GM12878 (cell line): ENCODE data around the gene TRAPPC12. TPM values are rescaled to one million over a fixed set of nuclear protein-coding genes. Genes with fewer than 3 reads are reported as not detected.

Experiments used
- ATAC-seq: fragments of 200-7000 bp; cut with Tn5 transposase; 3 replicates; pipeline ENCODE4 v1.9.1; 2020; ENCODE audit warnings: mild to moderate bottlenecking, moderate library complexity
- BruUV-seq: library from RNA; stranded (reverse); fragments of 400-500 nt; replicated peaks from 2 replicates; lab custom pipeline; 2021; lab: Mats Ljungman, UMichigan
- CTCF ChIA-PET: fragments of 300-600 bp; sonication (Branson Sonifier 250); formaldehyde crosslinking; extraction: SDS; loops from one replicate; lab custom pipeline; 2021; ENCODE audit warnings: inconsistent platforms; lab: Yijun Ruan, JAX
- POLR2A ChIA-PET: fragments of 350-600 bp; formaldehyde crosslinking; extraction: SDS; loops from one replicate; lab custom pipeline; 2021; ENCODE audit warnings: inconsistent platforms; lab: Charles Lee
- RAD21 ChIA-PET: fragments of 300-600 bp; sonication (Branson Sonifier 250); formaldehyde crosslinking; loops from one replicate; lab custom pipeline; 2023; ENCODE audit warnings: antibody characterized with exemption; ENCODE audit not compliant: unreplicated experiment; lab: Charles Lee
- SMC1A ChIA-PET: fragments of 300-600 bp; sonication (Branson Sonifier 250); formaldehyde crosslinking; loops from one replicate; lab custom pipeline; 2023; ENCODE audit not compliant: unreplicated experiment, uncharacterized antibody; lab: Charles Lee
- DNase-seq: peaks from one replicate; pipeline ENCODE4 v3.0.0-alpha.2; 2011; ENCODE audit warnings: low read depth, low spot score
- FAIRE-seq: peaks from 3 replicates; lab custom pipeline; 2011; peaks lifted over from hg19 to GRCh38; lab: Jason Lieb, UNC
- H2AFZ ChIP-seq: 2 replicates; pipeline ENCODE4 v1.6.0; 2011; ENCODE audit warnings: low read depth, low read length, control low read depth; ENCODE audit not compliant: control insufficient read depth
- H3K27ac ChIP-seq: 2 replicates; pipeline ENCODE4 v1.5.1; 2011; ENCODE audit warnings: control low read depth; ENCODE audit not compliant: control insufficient read depth, insufficient read depth
- H3K27me3 ChIP-seq, 2 experiments: replicated peaks in 1 of 2; 2 replicates each; pipeline versions ENCODE4 v1.6.0 to v1.6.1; 2011; ENCODE audit warnings: low read length in 1 of 2; ENCODE audit not compliant: control insufficient read depth in 2 of 2, insufficient read depth in 2 of 2
- H3K36me3 ChIP-seq, 2 experiments: 2 replicates each; pipeline ENCODE4 v1.5.1; 2011; ENCODE audit warnings: low read length in 1 of 2; ENCODE audit not compliant: control insufficient read depth in 2 of 2, insufficient read depth in 2 of 2
- H3K4me1 ChIP-seq: 2 replicates; pipeline ENCODE4 v1.6.1; 2011; ENCODE audit warnings: mild to moderate bottlenecking, low read length, moderate library complexity, mixed read lengths; ENCODE audit not compliant: control insufficient read depth, insufficient read depth
- H3K4me2 ChIP-seq: 2 replicates; pipeline ENCODE4 v1.6.0; 2011; ENCODE audit warnings: control low read depth; ENCODE audit not compliant: control insufficient read depth, insufficient read depth
- H3K4me3 ChIP-seq: fragments of 200-600 bp; sonication (generic); 2 replicates; pipeline ENCODE4 v1.5.1; 2016
- H3K79me2 ChIP-seq: 2 replicates; pipeline ENCODE4 v1.6.0; 2011; ENCODE audit warnings: low read length; ENCODE audit not compliant: control insufficient read depth, insufficient read depth
- H3K9ac ChIP-seq: 2 replicates; pipeline ENCODE4 v1.8.0; 2011; ENCODE audit warnings: low read length, control low read depth, mixed read lengths; ENCODE audit not compliant: control insufficient read depth, insufficient read depth
- H3K9me3 ChIP-seq: replicated peaks from 3 replicates; pipeline ENCODE4 v1.5.1; 2011; ENCODE audit warnings: mild to moderate bottlenecking, low read length; ENCODE audit not compliant: control insufficient read depth, insufficient read depth
- H4K20me1 ChIP-seq: 2 replicates; pipeline ENCODE4 v1.6.0; 2011; ENCODE audit not compliant: control insufficient read depth, insufficient read depth
- BACH1 ChIP-seq: fragments of 450-650 bp; IDR thresholded peaks from 2 replicates; pipeline ENCODE4 v1.6.1; 2017; ENCODE audit warnings: mild to moderate bottlenecking, borderline replicate concordance
- BMI1 ChIP-seq: fragments of 450-650 bp; IDR thresholded peaks from 2 replicates; pipeline ENCODE4 v1.6.1; 2016; ENCODE audit warnings: mild to moderate bottlenecking, moderate library complexity, borderline replicate concordance
- CREB1 ChIP-seq: IDR thresholded peaks from 2 replicates; pipeline ENCODE4 v1.6.1; 2012; ENCODE audit warnings: low read depth, mild to moderate bottlenecking, inconsistent platforms
- GATAD2B ChIP-seq: fragments of 450-650 bp; conservative IDR thresholded peaks from 2 replicates; pipeline ENCODE4 v1.6.1; 2017; ENCODE audit warnings: low read depth, mild to moderate bottlenecking, moderate library complexity
- HDGF ChIP-seq: fragments of 450-650 bp; IDR thresholded peaks from 2 replicates; pipeline ENCODE4 v1.6.1; 2016; ENCODE audit warnings: antibody characterized with exemption
- KAT2A ChIP-seq: conservative IDR thresholded peaks from 2 replicates; pipeline ENCODE4 v1.6.1; 2011; ENCODE audit warnings: low read depth, low read length; ENCODE audit not compliant: control insufficient read depth
- MEF2A ChIP-seq: IDR thresholded peaks from 2 replicates; pipeline ENCODE4 v1.6.1; 2011; ENCODE audit warnings: low read depth, mild to moderate bottlenecking, low read length, moderate library complexity; ENCODE audit not compliant: insufficient read depth
- MEF2B ChIP-seq: fragments of 450-650 bp; IDR thresholded peaks from 2 replicates; pipeline ENCODE4 v1.6.1; 2018; ENCODE audit warnings: mild to moderate bottlenecking, moderate library complexity; ENCODE audit not compliant: partially characterized antibody, poor library complexity, severe bottlenecking
- MYB ChIP-seq: fragments of 150-350 bp; IDR thresholded peaks from 2 replicates; pipeline ENCODE4 v1.6.1; 2014; ENCODE audit warnings: mild to moderate bottlenecking, low read depth, low read length, borderline replicate concordance
- MYC ChIP-seq: IDR thresholded peaks from 2 replicates; pipeline ENCODE4 v1.6.1; 2011; ENCODE audit warnings: mild to moderate bottlenecking, low read length, moderate library complexity, inconsistent platforms; ENCODE audit not compliant: insufficient read depth, insufficient replicate concordance, insufficient read length, severe bottlenecking
- POLR2A ChIP-seq: IDR thresholded peaks from 2 replicates; pipeline ENCODE4 v1.6.1; 2011; ENCODE audit warnings: low read depth, mild to moderate bottlenecking, low read length
- RAD21 ChIP-seq: IDR thresholded peaks from 2 replicates; pipeline ENCODE4 v1.6.1; 2011; ENCODE audit warnings: mild to moderate bottlenecking, low read depth, low read length, moderate library complexity; ENCODE audit not compliant: insufficient read depth
- SIN3A ChIP-seq: IDR thresholded peaks from 2 replicates; pipeline ENCODE4 v1.6.1; 2012; ENCODE audit warnings: low read depth, low read length, improper control_type of control experiment
- SP1 ChIP-seq: IDR thresholded peaks from one replicate; pipeline ENCODE4 v1.6.1; 2011; ENCODE audit warnings: low read depth, low read length
- SREBF2 ChIP-seq: IDR thresholded peaks from 2 replicates; pipeline ENCODE4 v1.6.1; 2012; ENCODE audit warnings: mild to moderate bottlenecking, low read length
- SUZ12 ChIP-seq: fragments of 200-600 bp; sonication (generic); IDR thresholded peaks from one replicate; pipeline ENCODE4 v1.6.1; 2018; ENCODE audit warnings: antibody characterized with exemption, mild to moderate bottlenecking; ENCODE audit not compliant: unreplicated experiment
- TAF1 ChIP-seq: IDR thresholded peaks from 2 replicates; pipeline ENCODE4 v1.6.1; 2011; ENCODE audit warnings: mild to moderate bottlenecking, low read depth, low read length, borderline replicate concordance
- YBX1 ChIP-seq: fragments of 450-650 bp; IDR thresholded peaks from 2 replicates; pipeline ENCODE4 v1.6.1; 2016; ENCODE audit warnings: antibody characterized with exemption
- ZNF384 ChIP-seq: IDR thresholded peaks from 2 replicates; pipeline ENCODE4 v1.6.1; 2012; ENCODE audit warnings: low read depth, mild to moderate bottlenecking, low read length, improper control_type of control experiment, borderline replicate concordance
- WGBS: methylation state at CpG from one replicate; pipeline ENCODE4 v1.1.6; 2016; ENCODE audit warnings: low lambda C conversion rate; ENCODE audit not compliant: insufficient replicate concordance, insufficient coverage; ENCODE audit errors: missing lambda C conversion rate; 5-methylcytosine and 5-hydroxymethylcytosine counted together
- in situ Hi-C: fragments of 300-500 bp; cut with MboI; formaldehyde crosslinking; loops from 9 replicates; pipeline ENCODE4 v1.14.3; 2018; ENCODE audit warnings: mixed read lengths
- intact Hi-C: fragments of 100-400 bp; cut with micrococcal nuclease; formaldehyde crosslinking; loops from one replicate; pipeline ENCODE4 v1.14.2; 2022; ENCODE audit not compliant: unreplicated experiment
- polyA plus RNA-seq, 11 experiments: library from polyadenylated mRNA; depleted of rRNA in 4 of 11; unstranded in 6 of 11; stranded (reverse) in 5 of 11; fragments of >200 nt; fragmentation: Nextera tagmentation in 4 of 11; fragmentation: Illumina TruSeq in 1 of 11; extraction: Ambion mirVana in 4 of 11; extraction: Trizol in 1 of 11; gene quantifications; 1 replicate in 1 of 11; 2 replicates in 10 of 11; pipeline versions ENCODE4 v1.2.1 to v1.2.3, GENCODE V29; 2011 to 2016; ENCODE audit warnings: inconsistent platforms in 2 of 11, missing spikeins in 2 of 11, low read depth in 1 of 11
- total RNA-seq, 4 experiments: library from RNA; depleted of rRNA in 3 of 4; stranded (reverse); fragments of >200 nt in 3 of 4; fragmentation: Illumina TruSeq in 1 of 4; extraction: Trizol in 1 of 4; gene quantifications; 2 replicates each; pipeline versions ENCODE4 v1.2.1 to v1.2.3, GENCODE V29; 2013 to 2021
- TF ChIP-seq, protein P1 (sequence below): fragments of 450-650 bp; IDR thresholded peaks from 2 replicates; pipeline ENCODE4 v1.6.1; 2017; ENCODE audit warnings: antibody characterized with exemption, mild to moderate bottlenecking, moderate library complexity
- TF ChIP-seq, protein P2 (sequence below): IDR thresholded peaks from 2 replicates; pipeline ENCODE4 v1.6.1; 2011; ENCODE audit warnings: mild to moderate bottlenecking, low read depth, low read length, moderate library complexity; ENCODE audit not compliant: insufficient replicate concordance

The TRAPPC12 gene
- total and polyA plus RNA-seq, 10 of the 15 experiments (the other 5 are each of a cell fraction or from before 2014, with no cell fraction given), result 8.6 to 77.1 (median 37.4) TPM

DNA sequence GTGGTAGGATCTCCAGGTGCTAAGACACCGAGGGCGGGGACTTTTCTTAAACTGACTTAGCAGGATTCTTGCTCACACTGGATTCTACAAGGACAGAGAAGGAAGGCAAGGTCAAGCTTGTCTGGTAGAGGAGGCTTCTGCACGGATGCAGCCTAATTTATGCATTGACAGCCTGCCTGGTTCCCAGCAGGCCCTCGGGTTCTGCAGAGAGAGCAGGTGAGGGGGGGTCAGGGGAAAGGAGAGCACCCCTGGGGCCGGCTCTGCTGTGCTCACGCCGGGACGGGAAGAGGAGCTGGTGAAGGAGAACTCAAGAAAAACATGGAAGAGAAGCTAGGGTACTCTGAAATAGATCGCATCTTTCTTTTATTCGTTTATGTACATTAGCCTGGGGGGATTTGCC, 93.5 kb downstream of the TRAPPC12 start (continued):
- TF ChIP-seq, protein P1, sequence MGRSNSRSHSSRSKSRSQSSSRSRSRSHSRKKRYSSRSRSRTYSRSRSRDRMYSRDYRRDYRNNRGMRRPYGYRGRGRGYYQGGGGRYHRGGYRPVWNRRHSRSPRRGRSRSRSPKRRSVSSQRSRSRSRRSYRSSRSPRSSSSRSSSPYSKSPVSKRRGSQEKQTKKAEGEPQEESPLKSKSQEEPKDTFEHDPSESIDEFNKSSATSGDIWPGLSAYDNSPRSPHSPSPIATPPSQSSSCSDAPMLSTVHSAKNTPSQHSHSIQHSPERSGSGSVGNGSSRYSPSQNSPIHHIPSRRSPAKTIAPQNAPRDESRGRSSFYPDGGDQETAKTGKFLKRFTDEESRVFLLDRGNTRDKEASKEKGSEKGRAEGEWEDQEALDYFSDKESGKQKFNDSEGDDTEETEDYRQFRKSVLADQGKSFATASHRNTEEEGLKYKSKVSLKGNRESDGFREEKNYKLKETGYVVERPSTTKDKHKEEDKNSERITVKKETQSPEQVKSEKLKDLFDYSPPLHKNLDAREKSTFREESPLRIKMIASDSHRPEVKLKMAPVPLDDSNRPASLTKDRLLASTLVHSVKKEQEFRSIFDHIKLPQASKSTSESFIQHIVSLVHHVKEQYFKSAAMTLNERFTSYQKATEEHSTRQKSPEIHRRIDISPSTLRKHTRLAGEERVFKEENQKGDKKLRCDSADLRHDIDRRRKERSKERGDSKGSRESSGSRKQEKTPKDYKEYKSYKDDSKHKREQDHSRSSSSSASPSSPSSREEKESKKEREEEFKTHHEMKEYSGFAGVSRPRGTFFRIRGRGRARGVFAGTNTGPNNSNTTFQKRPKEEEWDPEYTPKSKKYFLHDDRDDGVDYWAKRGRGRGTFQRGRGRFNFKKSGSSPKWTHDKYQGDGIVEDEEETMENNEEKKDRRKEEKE, result no peak
- TF ChIP-seq TAF1 (no peak), CREB1 (no peak)

DNA sequence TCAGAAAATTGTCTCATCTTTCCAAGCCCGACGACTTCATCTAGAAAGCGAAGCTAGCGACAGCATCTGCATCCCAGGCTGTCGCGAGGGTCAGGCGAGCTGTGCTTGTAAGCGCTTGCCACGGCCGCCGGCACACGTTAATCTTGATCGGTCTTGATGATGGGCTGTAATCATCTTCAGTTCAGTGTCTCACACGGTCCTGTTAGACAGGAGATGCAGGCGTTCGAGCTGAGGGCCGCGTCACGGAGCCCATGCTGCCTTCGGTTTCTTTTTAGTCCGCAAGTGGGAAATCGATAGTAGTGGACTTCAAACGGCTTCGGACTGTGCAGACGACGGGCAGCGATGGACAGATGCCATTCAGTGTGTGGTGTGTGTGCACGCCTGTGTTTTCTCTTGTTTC, 96.3 kb downstream of the TRAPPC12 start:
- no peak overlapping the region for H3K4me2 ChIP-seq
- H4K20me1 ChIP-seq, result no peaks in the 10 kb centered on the region
- no peak for TF ChIP-seq MEF2B
- TF ChIP-seq SIN3A, result no peak
- no peak for TF ChIP-seq MYB
- TF ChIP-seq BMI1, result no peak
- no peak for TF ChIP-seq POLR2A
- no peak for TF ChIP-seq RAD21
- TF ChIP-seq KAT2A, result no peak
- TF ChIP-seq SP1, result no peak
- no peak for TF ChIP-seq MEF2A
- no peak for TF ChIP-seq GATAD2B
- TF ChIP-seq SREBF2, result no peak
- no peak for TF ChIP-seq BACH1
- no peak for TF ChIP-seq YBX1
- TF ChIP-seq ZNF384, result no peak
- TF ChIP-seq MYC, result no peak
- no peak for TF ChIP-seq HDGF
- TF ChIP-seq SUZ12, result no peak
- TF ChIP-seq, protein P2, sequence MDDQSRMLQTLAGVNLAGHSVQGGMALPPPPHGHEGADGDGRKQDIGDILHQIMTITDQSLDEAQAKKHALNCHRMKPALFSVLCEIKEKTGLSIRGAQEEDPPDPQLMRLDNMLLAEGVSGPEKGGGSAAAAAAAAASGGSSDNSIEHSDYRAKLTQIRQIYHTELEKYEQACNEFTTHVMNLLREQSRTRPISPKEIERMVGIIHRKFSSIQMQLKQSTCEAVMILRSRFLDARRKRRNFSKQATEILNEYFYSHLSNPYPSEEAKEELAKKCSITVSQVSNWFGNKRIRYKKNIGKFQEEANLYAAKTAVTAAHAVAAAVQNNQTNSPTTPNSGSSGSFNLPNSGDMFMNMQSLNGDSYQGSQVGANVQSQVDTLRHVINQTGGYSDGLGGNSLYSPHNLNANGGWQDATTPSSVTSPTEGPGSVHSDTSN, result no peak
- no peak overlapping the region for H3K4me3 ChIP-seq
- H3K9me3 ChIP-seq, result no peaks in the 10 kb centered on the region
- peaks cover 6% of the 10 kb centered on the region in 2 experiments; a peak in 3 of 4 replicates for H3K36me3 ChIP-seq
- no peak overlapping the region for H2AFZ ChIP-seq
- ChIA-PET SMC1A (no interaction called here), CTCF (no interaction called here), RAD21 (no interaction called here), POLR2A (no interaction called here)
- H3K9ac ChIP-seq, result no peak overlapping the region
- no peak for DNase-seq
- in situ Hi-C loops (no loop called here), intact Hi-C loops (no loop called here)
- no peak for ATAC-seq
- no peaks in the 10 kb centered on the region for H3K27me3 ChIP-seq
- 98% methylated on average over 26 of the region's 28 CpGs for WGBS
- no peak for FAIRE-seq
- no peak overlapping the region for H3K27ac ChIP-seq
- H3K79me2 ChIP-seq, result no peaks in the 10 kb centered on the region
- peaks cover 9% of the 10 kb centered on the region for H3K4me1 ChIP-seq
- no TSS peak for BruUV-seq
